B cell (primary cell): ENCODE results near the gene LAMC3. TPM values are rescaled to one million over a fixed set of nuclear protein-coding genes. Genes with fewer than 3 reads are reported as not detected.

Source experiments
- ATAC-seq: fragments of 200-7000 bp; cut with Tn5 transposase; one replicate; pipeline ENCODE4 v1.10.0; 2021; ENCODE audit warnings: low read depth, mild to moderate bottlenecking, moderate number of reproducible peaks, moderate library complexity
- CTCF ChIA-PET: fragments of 350-600 bp; sonication (Branson Sonifier 250); formaldehyde crosslinking; loops from one replicate; lab custom pipeline; 2021; ENCODE audit warnings: antibody characterized with exemption, inconsistent platforms; lab: Charles Lee
- POLR2A ChIA-PET: fragments of 350-600 bp; sonication (Branson Sonifier 250); formaldehyde crosslinking; loops from one replicate; lab custom pipeline; 2021; ENCODE audit warnings: antibody characterized with exemption; lab: Charles Lee
- DNase-seq: peaks from one replicate; pipeline ENCODE4 v3.0.0; 2013
- H2AFZ ChIP-seq: 2 replicates; pipeline ENCODE4 v1.6.1; 2012; ENCODE audit warnings: mild to moderate bottlenecking, low read depth, low read length; ENCODE audit not compliant: insufficient read depth, poor library complexity, severe bottlenecking
- H3K27ac ChIP-seq, 2 donors: 1 replicate in 1 of 2; 2 replicates in 1 of 2; pipeline ENCODE4 v1.5.1; 2012 to 2013; ENCODE audit warnings: low read length in 2 of 2, mild to moderate bottlenecking in 2 of 2, moderate library complexity in 1 of 2
- H3K27me3 ChIP-seq, 4 experiments: fragments of 200-600 bp in 1 of 4; sonication (generic) in 1 of 4; replicated peaks in 1 of 4; 1 replicate in 2 of 4; 2 replicates in 2 of 4; pipeline versions ENCODE4 v1.6.1 to v1.7.0; 2013 to 2016; ENCODE audit warnings: low read length in 3 of 4, mild to moderate bottlenecking in 2 of 4, mixed read lengths in 1 of 4, moderate library complexity in 1 of 4; ENCODE audit not compliant: insufficient read depth in 4 of 4, control insufficient read depth in 3 of 4; ENCODE audit errors: control extremely low read depth in 1 of 4
- H3K36me3 ChIP-seq, 2 experiments: replicated peaks in 1 of 2; 1 replicate in 1 of 2; 2 replicates in 1 of 2; pipeline versions ENCODE4 v1.6.1 to v1.7.1; 2013; ENCODE audit warnings: low read length in 1 of 2; ENCODE audit not compliant: insufficient read depth in 2 of 2, control insufficient read depth in 1 of 2; ENCODE audit errors: control extremely low read depth in 1 of 2, extremely low read depth in 1 of 2
- H3K4me1 ChIP-seq, 2 donors: fragments of 200-600 bp in 1 of 2; sonication (generic) in 1 of 2; 1 replicate in 1 of 2; 2 replicates in 1 of 2; pipeline versions ENCODE4 v1.5.1 to v1.6.1; 2013 to 2017; ENCODE audit warnings: low read length in 2 of 2; ENCODE audit not compliant: control insufficient read depth in 2 of 2, insufficient read depth in 2 of 2
- H3K4me2 ChIP-seq: replicated peaks from 2 replicates; pipeline ENCODE3; 2012; ENCODE audit warnings: mild to moderate bottlenecking, low read depth, low read length; ENCODE audit not compliant: poor library complexity, severe bottlenecking
- H3K4me3 ChIP-seq, 5 experiments: fragments of 200-600 bp in 1 of 5; sonication (generic) in 1 of 5; 1 replicate in 3 of 5; 2 replicates in 2 of 5; pipeline versions ENCODE4 v1.5.1 to v1.7.0; 2011 to 2016; ENCODE audit warnings: low read length in 4 of 5, mild to moderate bottlenecking in 4 of 5, low read depth in 2 of 5, control low read depth in 1 of 5, moderate library complexity in 1 of 5; ENCODE audit not compliant: insufficient read depth in 1 of 5; ENCODE audit errors: control extremely low read depth in 1 of 5, extremely low read depth in 1 of 5
- H3K79me2 ChIP-seq: fragments of 200-600 bp; sonication (generic); one replicate; pipeline ENCODE4 v1.6.0; 2016; ENCODE audit warnings: low read length; ENCODE audit not compliant: control insufficient read depth, insufficient read depth
- H3K9ac ChIP-seq: fragments of 200-600 bp; sonication (generic); 2 replicates; pipeline ENCODE4 v1.6.1; 2017; ENCODE audit warnings: mild to moderate bottlenecking, low read length, moderate library complexity
- H3K9me3 ChIP-seq, 3 donors: one replicate each; pipeline versions ENCODE4 v1.6.1 to v1.7.1; 2013; ENCODE audit warnings: low read length in 2 of 3; ENCODE audit not compliant: control insufficient read depth in 2 of 3, insufficient read depth in 1 of 3; ENCODE audit errors: control extremely low read depth in 1 of 3
- H4K20me1 ChIP-seq: 2 replicates; pipeline ENCODE4 v1.6.0; 2012; ENCODE audit warnings: mild to moderate bottlenecking, low read length; ENCODE audit not compliant: insufficient read depth, control insufficient read depth, poor library complexity, severe bottlenecking
- H3K27ac Mint-ChIP-seq: one replicate; pipeline ENCODE4 v1.8.0; 2021; ENCODE audit warnings: mixed read lengths
- H3K27me3 Mint-ChIP-seq: one replicate; pipeline ENCODE4 v1.8.0; 2021; ENCODE audit warnings: mixed read lengths
- H3K4me1 Mint-ChIP-seq: one replicate; pipeline ENCODE4 v1.8.0; 2021; ENCODE audit warnings: mixed read lengths
- H3K4me3 Mint-ChIP-seq: one replicate; pipeline ENCODE4 v1.8.0; 2021; ENCODE audit warnings: mixed read lengths
- H3K9me3 Mint-ChIP-seq: one replicate; pipeline ENCODE4 v1.8.0; 2022; ENCODE audit warnings: mixed read lengths; ENCODE audit not compliant: insufficient read depth
- CTCF ChIP-seq: fragments of 200-600 bp; IDR thresholded peaks from one replicate; pipeline ENCODE4 v1.8.0; 2022; ENCODE audit warnings: antibody characterized with exemption, mild to moderate bottlenecking
- EZH2 ChIP-seq: IDR thresholded peaks from 2 replicates; pipeline ENCODE4 v1.6.1; 2012; ENCODE audit warnings: borderline replicate concordance, low read depth, mild to moderate bottlenecking, moderate library complexity, low read length; ENCODE audit not compliant: insufficient read depth, poor library complexity, severe bottlenecking
- WGBS: methylation state at CpG from one replicate; pipeline ENCODE4 v1.1.5; 2013; ENCODE audit warnings: missing lambda C conversion rate; ENCODE audit not compliant: insufficient coverage; 5-methylcytosine and 5-hydroxymethylcytosine counted together
- intact Hi-C: fragments of 100-400 bp; cut with micrococcal nuclease; formaldehyde crosslinking; loops from one replicate; pipeline ENCODE4 v1.10.0; 2022
- polyA plus RNA-seq: library from polyadenylated mRNA; depleted of rRNA; stranded (reverse); fragments of >200 nt; gene quantifications from 2 replicates; pipeline ENCODE4 v1.2.3, GENCODE V29; 2012
- total RNA-seq, 2 donors: library from RNA; stranded (reverse); fragments of 120-200 nt in 1 of 2; gene quantifications; 1 replicate in 1 of 2; 2 replicates in 1 of 2; pipeline versions ENCODE4 v1.2.3 to v1.2.4, GENCODE V29; 2013 to 2022

LAMC3 gene
- total and polyA plus RNA-seq, 2 donors (not counting 1 experiment from before 2014, with no cell fraction given): 0.25 to 0.45 TPM

DNA sequence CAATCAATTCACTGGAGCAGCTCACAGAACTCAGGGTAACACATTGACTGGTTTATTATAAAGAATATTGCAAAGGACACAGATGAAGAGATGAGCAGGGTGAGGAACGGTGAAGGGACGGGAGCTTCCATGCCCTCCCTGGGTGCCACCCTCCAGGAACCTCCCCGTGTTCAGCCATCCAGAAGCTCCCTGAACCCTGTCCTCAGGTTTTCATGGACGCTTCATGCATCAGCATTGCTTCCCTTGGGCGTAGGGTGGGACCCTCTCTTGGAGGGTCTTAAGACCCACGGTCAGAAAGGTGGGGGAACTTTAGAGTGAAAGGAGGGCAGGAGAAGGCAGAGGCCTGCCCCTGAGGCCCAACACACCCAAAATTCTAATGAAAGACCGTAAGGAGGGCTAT lies 12.8 kb downstream of the LAMC3 start:
- no peaks in the 10 kb centered on the region for H3K36me3 ChIP-seq
- CTCF ChIA-PET: interaction anchor here (1.4 to 1.5 kb wide), 2 partner anchors 24 kb away, joined by 3 to 6 read pairs; no protein-coding TSS in a partner anchor
- H3K4me2 ChIP-seq: no peak overlapping the region
- H3K79me2 ChIP-seq: no peaks in the 10 kb centered on the region
- H3K9me3 Mint-ChIP-seq: no peaks in the 10 kb centered on the region
- no peak overlapping the region for H3K4me3 ChIP-seq
- POLR2A ChIA-PET: no interaction called here
- no peaks in the 10 kb centered on the region for H4K20me1 ChIP-seq
- H2AFZ ChIP-seq: no peak overlapping the region
- no peaks in the 10 kb centered on the region for H3K4me1 Mint-ChIP-seq
- no peak overlapping the region for H3K27ac ChIP-seq
- DNase-seq: no peak
- no peak overlapping the region for H3K27ac Mint-ChIP-seq
- H3K4me3 Mint-ChIP-seq: no peak overlapping the region
- peaks cover 0 to 2% (median 0%) of the 10 kb centered on the region in 4 experiments for H3K27me3 ChIP-seq
- no peak overlapping the region for H3K9ac ChIP-seq
- TF ChIP-seq CTCF (no peak), EZH2 (no peak)
- H3K27me3 Mint-ChIP-seq: peaks cover 17% of the 10 kb centered on the region
- 84% methylated on average over 3 of the region's 7 CpGs for WGBS
- ATAC-seq: no peak
- H3K9me3 ChIP-seq: peaks cover 0 to 5% (median 0%) of the 10 kb centered on the region in 3 donors
- no peaks in the 10 kb centered on the region for H3K4me1 ChIP-seq
- intact Hi-C loops: no loop called here

- peaks cover 0 to 2% (median 0%) of the 10 kb centered on the region in 4 experiments for H3K27me3 ChIP-seq
- H3K9ac ChIP-seq: no peak overlapping the region
- Mint-ChIP-seq H3K9me3 (no peaks in the 10 kb centered on the region), H3K4me3 (no peak overlapping the region), H3K27me3 (peaks cover 7% of the 10 kb centered on the region), H3K4me1 (no peaks in the 10 kb centered on the region), H3K27ac (no peak overlapping the region)
- DNase-seq (no peak), ATAC-seq (no peak)
- no peak overlapping the region for H3K27ac ChIP-seq
- no peak overlapping the region for H2AFZ ChIP-seq
- POLR2A ChIA-PET: no interaction called here
- H3K4me3 ChIP-seq: no peak overlapping the region
- no peak for TF ChIP-seq CTCF
- TF ChIP-seq EZH2: no peak
- intact Hi-C loops: no loop called here
- H3K4me2 ChIP-seq: no peak overlapping the region
- no peaks in the 10 kb centered on the region for H3K36me3 ChIP-seq
- 87% methylated on average over 8 of the region's 15 CpGs for WGBS
- H3K79me2 ChIP-seq: no peaks in the 10 kb centered on the region
- CTCF ChIA-PET: no interaction called here
- peaks cover 0 to under 1% (median 0%) of the 10 kb centered on the region in 3 donors for H3K9me3 ChIP-seq
- H3K4me1 ChIP-seq: no peaks in the 10 kb centered on the region
- H4K20me1 ChIP-seq: no peaks in the 10 kb centered on the region
Observed at GRCh38 chr9:131024978-131025868, 16.2 kb downstream of the LAMC3 start.
